ENCODE data around the gene RIGI.
A peak's percentile ranks its signal among the peaks of the same experiment; 100 is the strongest.

Gene RIGI

DNA sequence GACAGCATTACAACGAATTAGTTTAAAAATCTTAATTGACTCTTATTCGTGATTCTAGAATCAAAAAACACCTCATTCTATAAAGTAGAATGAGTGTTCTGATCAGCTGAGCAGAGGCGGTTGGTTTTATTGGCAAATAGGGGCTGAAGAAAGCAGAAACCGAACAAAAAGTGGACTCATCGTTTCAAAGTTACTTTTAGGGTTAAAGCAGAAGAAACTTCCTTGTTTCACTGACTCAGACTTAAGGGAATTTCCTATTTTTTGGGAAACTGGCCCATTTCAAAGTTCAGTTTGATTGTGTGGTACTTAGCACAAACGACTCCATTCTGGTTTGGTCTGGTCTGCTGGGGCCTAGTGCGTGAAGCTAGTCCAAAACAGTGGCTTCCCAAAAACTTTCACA, 47.8 kb upstream of the RIGI start:
- TF ChIP-seq PATZ1 (CRISPR knock-in tag; IDR thresholded peaks at IDR 0.05; ENCODE audit: borderline replicate concordance) (no peak), SNAI2 (CRISPR knock-in tag; IDR thresholded peaks at IDR 0.05) (no peak), ZNF8 (CRISPR knock-in tag; IDR thresholded peaks at IDR 0.05) (no peak), TOX (CRISPR knock-in tag; IDR thresholded peaks at IDR 0.05; ENCODE audit: borderline replicate concordance) (no peak), GLIS3 (CRISPR knock-in tag; IDR thresholded peaks at IDR 0.05) (no peak), ZNF565 (CRISPR knock-in tag; conservative IDR thresholded peaks at IDR 0.05; ENCODE audit: low read depth) (no peak), RARB (CRISPR knock-in tag; IDR thresholded peaks at IDR 0.05) (no peak), ZFP3 (CRISPR knock-in tag; IDR thresholded peaks at IDR 0.05) (no peak), ISL1 (CRISPR knock-in tag; IDR thresholded peaks at IDR 0.05) (no peak), BACH2 (CRISPR knock-in tag; IDR thresholded peaks at IDR 0.05; ENCODE audit: borderline replicate concordance) (no peak), PPARA (CRISPR knock-in tag; IDR thresholded peaks at IDR 0.05; ENCODE audit: borderline replicate concordance) (no peak), TCF4 (CRISPR knock-in tag; IDR thresholded peaks at IDR 0.05; ENCODE audit: borderline replicate concordance) (no peak), ZNF70 (CRISPR knock-in tag; IDR thresholded peaks at IDR 0.05) (no peak), CREB5 (CRISPR knock-in tag; IDR thresholded peaks at IDR 0.05; ENCODE audit: low read depth) (no peak), ZFP30 (CRISPR knock-in tag; IDR thresholded peaks at IDR 0.05) (no peak), CSDC2 (CRISPR knock-in tag; IDR thresholded peaks at IDR 0.05) (no peak), ESRRG (CRISPR knock-in tag; IDR thresholded peaks at IDR 0.05) (no peak)
- TF ChIP-seq, protein P1, sequence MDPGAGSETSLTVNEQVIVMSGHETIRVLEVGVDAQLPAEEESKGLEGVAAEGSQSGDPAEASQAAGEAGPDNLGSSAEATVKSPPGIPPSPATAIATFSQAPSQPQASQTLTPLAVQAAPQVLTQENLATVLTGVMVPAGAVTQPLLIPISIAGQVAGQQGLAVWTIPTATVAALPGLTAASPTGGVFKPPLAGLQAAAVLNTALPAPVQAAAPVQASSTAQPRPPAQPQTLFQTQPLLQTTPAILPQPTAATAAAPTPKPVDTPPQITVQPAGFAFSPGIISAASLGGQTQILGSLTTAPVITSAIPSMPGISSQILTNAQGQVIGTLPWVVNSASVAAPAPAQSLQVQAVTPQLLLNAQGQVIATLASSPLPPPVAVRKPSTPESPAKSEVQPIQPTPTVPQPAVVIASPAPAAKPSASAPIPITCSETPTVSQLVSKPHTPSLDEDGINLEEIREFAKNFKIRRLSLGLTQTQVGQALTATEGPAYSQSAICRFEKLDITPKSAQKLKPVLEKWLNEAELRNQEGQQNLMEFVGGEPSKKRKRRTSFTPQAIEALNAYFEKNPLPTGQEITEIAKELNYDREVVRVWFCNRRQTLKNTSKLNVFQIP (CRISPR knock-in tag; IDR thresholded peaks at IDR 0.05; ENCODE audit: borderline replicate concordance, low read depth) = no peak
- no peak for ATAC-seq

- TF ChIP-seq ISL1 (CRISPR knock-in tag; IDR thresholded peaks at IDR 0.05) (no peak), TOX (CRISPR knock-in tag; IDR thresholded peaks at IDR 0.05; ENCODE audit: borderline replicate concordance) (no peak), RARB (CRISPR knock-in tag; IDR thresholded peaks at IDR 0.05) (no peak), CSDC2 (CRISPR knock-in tag; IDR thresholded peaks at IDR 0.05) (no peak), ZNF8 (CRISPR knock-in tag; IDR thresholded peaks at IDR 0.05) (no peak), ZC3H10 (CRISPR knock-in tag; IDR thresholded peaks at IDR 0.05) (no peak), BACH2 (CRISPR knock-in tag; IDR thresholded peaks at IDR 0.05; ENCODE audit: borderline replicate concordance) (no peak), ZNF565 (CRISPR knock-in tag; conservative IDR thresholded peaks at IDR 0.05; ENCODE audit: low read depth) (no peak)
- TF ChIP-seq, protein P2, sequence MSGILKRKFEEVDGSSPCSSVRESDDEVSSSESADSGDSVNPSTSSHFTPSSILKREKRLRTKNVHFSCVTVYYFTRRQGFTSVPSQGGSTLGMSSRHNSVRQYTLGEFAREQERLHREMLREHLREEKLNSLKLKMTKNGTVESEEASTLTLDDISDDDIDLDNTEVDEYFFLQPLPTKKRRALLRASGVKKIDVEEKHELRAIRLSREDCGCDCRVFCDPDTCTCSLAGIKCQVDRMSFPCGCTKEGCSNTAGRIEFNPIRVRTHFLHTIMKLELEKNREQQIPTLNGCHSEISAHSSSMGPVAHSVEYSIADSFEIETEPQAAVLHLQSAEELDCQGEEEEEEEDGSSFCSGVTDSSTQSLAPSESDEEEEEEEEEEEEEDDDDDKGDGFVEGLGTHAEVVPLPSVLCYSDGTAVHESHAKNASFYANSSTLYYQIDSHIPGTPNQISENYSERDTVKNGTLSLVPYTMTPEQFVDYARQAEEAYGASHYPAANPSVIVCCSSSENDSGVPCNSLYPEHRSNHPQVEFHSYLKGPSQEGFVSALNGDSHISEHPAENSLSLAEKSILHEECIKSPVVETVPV (CRISPR knock-in tag; IDR thresholded peaks at IDR 0.05) = no peak
- TF ChIP-seq, protein P1 (CRISPR knock-in tag; IDR thresholded peaks at IDR 0.05; ENCODE audit: borderline replicate concordance, low read depth) = no peak
- ATAC-seq = peak; percentile 96
Measured at GRCh38 chr9:32572900-32573523, 47.0 kb upstream of the RIGI start, which contains the start of gene NDUFB6. TSS of gene NDUFB6 (minus strand) at chr9:32573159. CDS start at chr9:32573060, 99 bp downstream.

Data from SK-N-SH treated with all-trans-retinoic acid at 6 μM for 48 hours (cell line).